Measurements from ENCODE around the gene TMEM200A.

- TF ChIP-seq, protein P1, sequence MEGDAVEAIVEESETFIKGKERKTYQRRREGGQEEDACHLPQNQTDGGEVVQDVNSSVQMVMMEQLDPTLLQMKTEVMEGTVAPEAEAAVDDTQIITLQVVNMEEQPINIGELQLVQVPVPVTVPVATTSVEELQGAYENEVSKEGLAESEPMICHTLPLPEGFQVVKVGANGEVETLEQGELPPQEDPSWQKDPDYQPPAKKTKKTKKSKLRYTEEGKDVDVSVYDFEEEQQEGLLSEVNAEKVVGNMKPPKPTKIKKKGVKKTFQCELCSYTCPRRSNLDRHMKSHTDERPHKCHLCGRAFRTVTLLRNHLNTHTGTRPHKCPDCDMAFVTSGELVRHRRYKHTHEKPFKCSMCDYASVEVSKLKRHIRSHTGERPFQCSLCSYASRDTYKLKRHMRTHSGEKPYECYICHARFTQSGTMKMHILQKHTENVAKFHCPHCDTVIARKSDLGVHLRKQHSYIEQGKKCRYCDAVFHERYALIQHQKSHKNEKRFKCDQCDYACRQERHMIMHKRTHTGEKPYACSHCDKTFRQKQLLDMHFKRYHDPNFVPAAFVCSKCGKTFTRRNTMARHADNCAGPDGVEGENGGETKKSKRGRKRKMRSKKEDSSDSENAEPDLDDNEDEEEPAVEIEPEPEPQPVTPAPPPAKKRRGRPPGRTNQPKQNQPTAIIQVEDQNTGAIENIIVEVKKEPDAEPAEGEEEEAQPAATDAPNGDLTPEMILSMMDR (IDR thresholded peaks at IDR 0.05; ENCODE audit: borderline replicate concordance, extremely low read depth, low read length, poor library complexity, severe bottlenecking): no peak
- no peak for TF ChIP-seq EZH2 (IDR thresholded peaks at IDR 0.05; ENCODE audit: borderline replicate concordance, low read depth, low read length, severe bottlenecking)
Observed at GRCh38 chr6:130470766-130471165, 104.9 kb downstream of the TMEM200A start.

Measured in DND-41 (cell line).